GM12801 (cell line): ENCODE measurements around the gene ZNF22.

Experiments used
- CTCF ChIP-seq: IDR thresholded peaks from one replicate; pipeline ENCODE4 v1.5.1; 2011; ENCODE audit warnings: control low read depth; ENCODE audit not compliant: insufficient read length; ENCODE audit errors: extremely low read depth

Gene ZNF22

GRCh38 chr10:44995914-44996669, 4.6 kb upstream of the ZNF22 start:
- no peak for TF ChIP-seq CTCF

GRCh38 chr10:44997105-44997748, 3.5 kb upstream of the ZNF22 start:
- no peak for TF ChIP-seq CTCF

GRCh38 chr10:44998146-44998631, 2.5 kb upstream of the ZNF22 start:
- no peak for TF ChIP-seq CTCF

GRCh38 chr10:45000138-45000751, 478 bp upstream of the ZNF22 start:
- TF ChIP-seq CTCF: no peak

- no peak for TF ChIP-seq CTCF
Observed at GRCh38 chr10:45001381-45002148, 842 bp downstream of the ZNF22 start.

- TF ChIP-seq CTCF: no peak
Observed at GRCh38 chr10:45003432-45004000, 2.8 kb downstream of the ZNF22 start.

- TF ChIP-seq CTCF: no peak
Observed at GRCh38 chr10:45004661-45005060, 3.9 kb downstream of the ZNF22 start.
